ENCODE measurements around the gene BUD31.

Gene BUD31

GRCh38 chr7:99390941-99391602 is 17.7 kb upstream of the BUD31 start:
- Mint-ChIP-seq H3K4me3 (peak overlapping the region; percentile 59), H3K27ac (no peak overlapping the region), H3K36me3 (peaks cover 100% of the 10 kb centered on the region), H3K9me3 (no peaks in the 10 kb centered on the region), H3K4me1 (peaks cover 22% of the 10 kb centered on the region)
- ATAC-seq (no peak), DNase-seq (ENCODE audit: low spot score in 2 of 2) (no peak)

- Mint-ChIP-seq H3K9me3 (no peaks in the 10 kb centered on the region), H3K4me3 (peak overlapping the region; percentile 59), H3K27ac (peak overlapping the region; percentile 48), H3K4me1 (peaks cover 22% of the 10 kb centered on the region), H3K36me3 (peaks cover 100% of the 10 kb centered on the region)
- ATAC-seq (no peak), DNase-seq (ENCODE audit: low spot score in 2 of 2) (no peak)
Measured at GRCh38 chr7:99392046-99392445, 16.7 kb upstream of the BUD31 start.

- Mint-ChIP-seq H3K4me1 (peaks cover 25% of the 10 kb centered on the region), H3K27ac (peak overlapping the region; percentile 84), H3K36me3 (peaks cover 100% of the 10 kb centered on the region), H3K9me3 (no peaks in the 10 kb centered on the region), H3K4me3 (peak overlapping the region; percentile 59)
- ATAC-seq (peak; percentile 90), DNase-seq (ENCODE audit: low spot score in 2 of 2) (peak; percentile 55 to 79)
Measured at GRCh38 chr7:99392659-99393354, 16.0 kb upstream of the BUD31 start.

GRCh38 chr7:99393355-99394187 is 15.2 kb upstream of the BUD31 start:
- H3K27ac Mint-ChIP-seq = peak overlapping the region; percentile 84

GRCh38 chr7:99394188-99394502 is 14.6 kb upstream of the BUD31 start:
- Mint-ChIP-seq H3K9me3 (no peaks in the 10 kb centered on the region), H3K4me1 (peaks cover 36% of the 10 kb centered on the region), H3K27ac (peak overlapping the region; percentile 84), H3K4me3 (peak overlapping the region; percentile 59), H3K36me3 (peaks cover 100% of the 10 kb centered on the region)
- ATAC-seq (no peak), DNase-seq (ENCODE audit: low spot score in 2 of 2) (no peak)

More at GRCh38 chr7:99393355-99394187, 15.2 kb upstream of the BUD31 start:
- Mint-ChIP-seq H3K4me1 (peaks cover 32% of the 10 kb centered on the region), H3K4me3 (peak overlapping the region; percentile 59), H3K9me3 (no peaks in the 10 kb centered on the region), H3K36me3 (peaks cover 100% of the 10 kb centered on the region)
- DNase-seq (ENCODE audit: low spot score in 2 of 2) (no peak), ATAC-seq (no peak)

GRCh38 chr7:99395616-99396327 is 13.0 kb upstream of the BUD31 start:
- Mint-ChIP-seq H3K9me3 (no peaks in the 10 kb centered on the region), H3K36me3 (peaks cover 100% of the 10 kb centered on the region), H3K4me3 (no peak overlapping the region), H3K4me1 (peaks cover 41% of the 10 kb centered on the region), H3K27ac (peak overlapping the region; percentile 64)
- DNase-seq (ENCODE audit: low spot score in 2 of 2) (no peak), ATAC-seq (no peak)

GRCh38 chr7:99396418-99397296 is 12.1 kb upstream of the BUD31 start:
- H3K4me1 Mint-ChIP-seq = peaks cover 49% of the 10 kb centered on the region
- no peak for DNase-seq (ENCODE audit: low spot score in 2 of 2)
- H3K36me3 Mint-ChIP-seq = peaks cover 100% of the 10 kb centered on the region
- no peak overlapping the region for H3K4me3 Mint-ChIP-seq
- no peak for ATAC-seq
- no peaks in the 10 kb centered on the region for H3K9me3 Mint-ChIP-seq
- H3K27ac Mint-ChIP-seq = peak overlapping the region; percentile 92

GRCh38 chr7:99397297-99397983 is 11.3 kb upstream of the BUD31 start:
- DNase-seq (ENCODE audit: low spot score in 2 of 2) (no peak), ATAC-seq (no peak)
- peak overlapping the region; percentile 92 for H3K27ac Mint-ChIP-seq
- H3K4me1 Mint-ChIP-seq = peaks cover 48% of the 10 kb centered on the region
- H3K36me3 Mint-ChIP-seq = peaks cover 100% of the 10 kb centered on the region
- no peaks in the 10 kb centered on the region for H3K9me3 Mint-ChIP-seq
- no peak overlapping the region for H3K4me3 Mint-ChIP-seq

- Mint-ChIP-seq H3K27ac (peak overlapping the region; percentile 92), H3K4me3 (no peak overlapping the region), H3K9me3 (no peaks in the 10 kb centered on the region), H3K4me1 (peaks cover 46% of the 10 kb centered on the region), H3K36me3 (peaks cover 100% of the 10 kb centered on the region)
- DNase-seq (ENCODE audit: low spot score in 2 of 2) (no peak), ATAC-seq (no peak)
Measured at GRCh38 chr7:99398891-99399445, 9.8 kb upstream of the BUD31 start.

GRCh38 chr7:99399597-99399996 is 9.2 kb upstream of the BUD31 start:
- H3K4me1 Mint-ChIP-seq = peaks cover 47% of the 10 kb centered on the region
- ATAC-seq = no peak
- no peak for DNase-seq (ENCODE audit: low spot score in 2 of 2)
- peaks cover 100% of the 10 kb centered on the region for H3K36me3 Mint-ChIP-seq
- H3K4me3 Mint-ChIP-seq = no peak overlapping the region
- no peaks in the 10 kb centered on the region for H3K9me3 Mint-ChIP-seq
- H3K27ac Mint-ChIP-seq = peak overlapping the region; percentile 92

- Mint-ChIP-seq H3K4me1 (peaks cover 62% of the 10 kb centered on the region), H3K4me3 (no peak overlapping the region), H3K9me3 (no peaks in the 10 kb centered on the region), H3K36me3 (peaks cover 84% of the 10 kb centered on the region), H3K27ac (peak overlapping the region; percentile 88)
- DNase-seq (ENCODE audit: low spot score in 2 of 2) (no peak), ATAC-seq (no peak)
Measured at GRCh38 chr7:99402854-99403253, 5.9 kb upstream of the BUD31 start.

- Mint-ChIP-seq H3K9me3 (no peaks in the 10 kb centered on the region), H3K4me3 (no peak overlapping the region), H3K4me1 (peaks cover 54% of the 10 kb centered on the region), H3K36me3 (peaks cover 84% of the 10 kb centered on the region), H3K27ac (peak overlapping the region; percentile 88)
- DNase-seq (ENCODE audit: low spot score in 2 of 2) (no peak), ATAC-seq (no peak)
Measured at GRCh38 chr7:99403764-99404163, 5.0 kb upstream of the BUD31 start.

GRCh38 chr7:99404235-99404976 is 4.4 kb upstream of the BUD31 start:
- Mint-ChIP-seq H3K9me3 (no peaks in the 10 kb centered on the region), H3K36me3 (peaks cover 82% of the 10 kb centered on the region), H3K27ac (peak overlapping the region; percentile 88), H3K4me1 (peaks cover 52% of the 10 kb centered on the region), H3K4me3 (no peak overlapping the region)
- ATAC-seq (no peak), DNase-seq (ENCODE audit: low spot score in 2 of 2) (no peak)
